ENCODE data around the gene DST. TPM values are rescaled to one million over a fixed set of nuclear protein-coding genes. Genes with fewer than 3 reads are reported as not detected.
"Not testable (repeated sequence)": the region's sequence is repeated elsewhere in the genome, so short reads cannot be mapped to it uniquely, and the experiment has no call there.

The DST gene
- total RNA-seq, 1 experiment from 2014 or later: 370 TPM

DNA sequence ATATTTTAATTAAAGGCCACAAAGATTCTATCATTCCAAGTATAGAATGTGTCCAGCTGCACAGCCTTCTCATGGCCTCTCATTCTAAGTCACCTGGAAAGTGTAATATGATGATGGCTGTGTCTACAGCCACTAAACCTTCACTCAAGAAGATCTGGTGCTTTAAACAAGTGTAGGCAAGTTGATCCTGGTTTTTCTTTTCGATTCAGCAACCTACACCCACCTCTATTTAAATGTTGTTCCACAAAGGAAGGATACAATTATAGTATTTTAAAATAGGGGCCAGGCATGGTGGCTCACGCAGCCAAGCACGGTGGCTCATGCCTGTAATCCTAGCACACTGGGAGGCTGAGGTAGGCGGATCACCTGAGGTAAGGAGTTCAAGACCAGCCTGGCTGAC, 25.5 kb upstream of the DST start:
- ChIA-PET CTCF (interaction anchor here (1.5 to 2.6 kb wide), 4 partner anchors 13 to 31 kb away, joined by 5 to 11 read pairs (median 10); partner anchors contain the start of gene DST), POLR2A (interaction anchor here (0.9 to 34.6 kb wide), 6 partner anchors 11 to 60 kb away, joined by 3 to 1548 read pairs (median 200); partner anchors contain the start of gene DST)
- BruUV-seq (replicated peaks): no TSS peak
- Mint-ChIP-seq H3K4me1 (ENCODE audit: insufficient read depth, unreplicated experiment) (peaks cover 36% of the 10 kb centered on the region), H3K36me3 (ENCODE audit: insufficient read depth, unreplicated experiment) (peaks cover 8% of the 10 kb centered on the region), H3K27me3 (ENCODE audit: insufficient read depth, unreplicated experiment) (no peaks in the 10 kb centered on the region), H3K9me3 (ENCODE audit: unreplicated experiment) (no peaks in the 10 kb centered on the region), H3K27ac (ENCODE audit: low read depth, unreplicated experiment) (peak overlapping the region; percentile 67), H3K4me3 (ENCODE audit: unreplicated experiment) (no peak overlapping the region)
- no peak for DNase-seq (ENCODE audit: unreplicated experiment)
- TF ChIP-seq, protein P1, sequence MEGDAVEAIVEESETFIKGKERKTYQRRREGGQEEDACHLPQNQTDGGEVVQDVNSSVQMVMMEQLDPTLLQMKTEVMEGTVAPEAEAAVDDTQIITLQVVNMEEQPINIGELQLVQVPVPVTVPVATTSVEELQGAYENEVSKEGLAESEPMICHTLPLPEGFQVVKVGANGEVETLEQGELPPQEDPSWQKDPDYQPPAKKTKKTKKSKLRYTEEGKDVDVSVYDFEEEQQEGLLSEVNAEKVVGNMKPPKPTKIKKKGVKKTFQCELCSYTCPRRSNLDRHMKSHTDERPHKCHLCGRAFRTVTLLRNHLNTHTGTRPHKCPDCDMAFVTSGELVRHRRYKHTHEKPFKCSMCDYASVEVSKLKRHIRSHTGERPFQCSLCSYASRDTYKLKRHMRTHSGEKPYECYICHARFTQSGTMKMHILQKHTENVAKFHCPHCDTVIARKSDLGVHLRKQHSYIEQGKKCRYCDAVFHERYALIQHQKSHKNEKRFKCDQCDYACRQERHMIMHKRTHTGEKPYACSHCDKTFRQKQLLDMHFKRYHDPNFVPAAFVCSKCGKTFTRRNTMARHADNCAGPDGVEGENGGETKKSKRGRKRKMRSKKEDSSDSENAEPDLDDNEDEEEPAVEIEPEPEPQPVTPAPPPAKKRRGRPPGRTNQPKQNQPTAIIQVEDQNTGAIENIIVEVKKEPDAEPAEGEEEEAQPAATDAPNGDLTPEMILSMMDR (IDR thresholded peaks at IDR 0.05; ENCODE audit: unreplicated experiment): no peak
- intact Hi-C loops (cut with micrococcal nuclease): no loop called here

DNA sequence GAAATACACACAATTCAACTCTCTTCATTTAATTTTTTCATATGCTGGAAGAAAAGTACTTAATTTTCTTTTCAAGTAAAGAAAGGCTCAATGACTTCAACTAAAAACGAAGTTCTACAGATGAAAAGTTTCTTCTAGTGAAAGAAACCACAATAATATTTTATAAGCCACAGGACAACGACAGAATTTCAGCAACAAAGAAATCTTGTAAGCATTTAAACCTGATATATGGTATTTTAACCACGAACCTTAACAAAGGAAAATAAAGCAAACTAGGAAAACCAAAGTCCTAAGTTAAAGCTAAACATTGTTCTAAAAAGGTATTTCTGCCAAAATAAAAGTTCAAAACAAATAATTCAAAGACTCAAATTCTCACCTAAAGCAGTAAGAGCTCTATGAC, 24.6 kb upstream of the DST start:
- intact Hi-C loops (cut with micrococcal nuclease): no loop called here
- no TSS peak for BruUV-seq (replicated peaks)
- H3K4me1 Mint-ChIP-seq (ENCODE audit: insufficient read depth, unreplicated experiment): peaks cover 41% of the 10 kb centered on the region
- H3K27ac Mint-ChIP-seq (ENCODE audit: low read depth, unreplicated experiment): peak overlapping the region; percentile 67
- peaks cover 8% of the 10 kb centered on the region for H3K36me3 Mint-ChIP-seq (ENCODE audit: insufficient read depth, unreplicated experiment)
- H3K27me3 Mint-ChIP-seq (ENCODE audit: insufficient read depth, unreplicated experiment): no peaks in the 10 kb centered on the region
- CTCF ChIA-PET: interaction anchor here (0.6 to 2.6 kb wide), 5 partner anchors 12 to 668 kb away, joined by 3 to 9 read pairs (median 5); no protein-coding TSS in a partner anchor
- H3K9me3 Mint-ChIP-seq (ENCODE audit: unreplicated experiment): no peaks in the 10 kb centered on the region
- H3K4me3 Mint-ChIP-seq (ENCODE audit: unreplicated experiment): no peak overlapping the region
- DNase-seq (ENCODE audit: unreplicated experiment): no peak
- POLR2A ChIA-PET: interaction anchor here (0.7 to 34.6 kb wide), 7 partner anchors 10 to 84 kb away, joined by 3 to 1548 read pairs (median 3); partner anchors contain the start of gene DST
- TF ChIP-seq, protein P1 (IDR thresholded peaks at IDR 0.05; ENCODE audit: unreplicated experiment): no peak

DNA sequence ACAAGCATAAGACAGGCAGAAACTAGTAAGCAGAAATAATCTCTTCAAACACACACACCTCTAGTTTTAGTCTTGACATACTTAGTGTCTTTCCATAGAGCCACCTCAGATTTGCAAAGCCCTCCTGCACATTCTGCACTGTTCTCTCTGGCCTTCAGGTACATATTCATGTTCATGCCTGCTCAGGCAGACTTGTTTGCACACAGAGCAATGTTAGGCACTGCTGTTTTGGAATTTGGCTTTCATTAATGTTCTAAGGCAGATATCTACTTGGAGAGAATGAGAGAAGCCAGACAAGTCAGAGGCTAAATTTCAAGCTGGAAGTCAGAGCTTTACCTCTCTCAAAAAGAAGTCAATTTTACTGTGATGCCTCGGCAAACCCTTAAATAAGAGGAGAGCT, 21.3 kb upstream of the DST start:
- TF ChIP-seq, protein P1 (IDR thresholded peaks at IDR 0.05; ENCODE audit: unreplicated experiment): no peak
- no peak overlapping the region for H3K4me3 Mint-ChIP-seq (ENCODE audit: unreplicated experiment)
- H3K9me3 Mint-ChIP-seq (ENCODE audit: unreplicated experiment): no peaks in the 10 kb centered on the region
- CTCF ChIA-PET: interaction anchor here (0.6 to 1.4 kb wide), 6 partner anchors 20 to 88 kb away, joined by 3 to 5 read pairs (median 4); partner anchors contain the start of gene DST
- H3K27ac Mint-ChIP-seq (ENCODE audit: low read depth, unreplicated experiment): peak overlapping the region; percentile 89
- no TSS peak for BruUV-seq (replicated peaks)
- intact Hi-C loops (cut with micrococcal nuclease): no loop called here
- no peaks in the 10 kb centered on the region for H3K27me3 Mint-ChIP-seq (ENCODE audit: insufficient read depth, unreplicated experiment)
- H3K4me1 Mint-ChIP-seq (ENCODE audit: insufficient read depth, unreplicated experiment): peaks cover 44% of the 10 kb centered on the region
- no peaks in the 10 kb centered on the region for H3K36me3 Mint-ChIP-seq (ENCODE audit: insufficient read depth, unreplicated experiment)
- POLR2A ChIA-PET: interaction anchor here (0.7 to 34.6 kb wide), 15 partner anchors 9 to 188 kb away, joined by 3 to 1548 read pairs (median 4); partner anchors contain the start of gene DST
- DNase-seq (ENCODE audit: unreplicated experiment): peak; percentile 42

DNA sequence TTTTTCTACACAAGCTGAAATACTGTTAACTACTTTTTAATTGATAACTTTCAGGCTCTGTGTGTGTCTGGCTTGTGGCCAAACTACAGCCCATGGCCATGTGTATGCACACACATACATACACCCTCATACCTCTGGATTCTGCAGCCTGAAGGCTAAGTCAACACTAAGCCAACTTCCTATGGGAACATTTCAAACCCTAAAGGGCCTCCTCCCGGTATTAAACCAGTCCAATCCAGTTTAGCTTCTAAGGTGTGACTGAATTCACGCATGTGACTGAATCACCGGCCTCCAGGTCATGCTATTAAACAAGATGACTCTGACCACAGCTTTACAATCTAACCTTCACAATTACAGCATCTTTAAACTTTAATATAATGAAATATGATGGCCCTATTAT, 20.7 kb upstream of the DST start:
- Mint-ChIP-seq H3K4me3 (ENCODE audit: unreplicated experiment) (no peak overlapping the region), H3K4me1 (ENCODE audit: insufficient read depth, unreplicated experiment) (peaks cover 48% of the 10 kb centered on the region), H3K36me3 (ENCODE audit: insufficient read depth, unreplicated experiment) (no peaks in the 10 kb centered on the region), H3K27ac (ENCODE audit: low read depth, unreplicated experiment) (peak overlapping the region; percentile 89), H3K27me3 (ENCODE audit: insufficient read depth, unreplicated experiment) (no peaks in the 10 kb centered on the region), H3K9me3 (ENCODE audit: unreplicated experiment) (no peaks in the 10 kb centered on the region)
- intact Hi-C loops (cut with micrococcal nuclease): no loop called here
- POLR2A ChIA-PET: interaction anchor here (0.7 to 34.6 kb wide), 14 partner anchors 10 to 188 kb away, joined by 3 to 1548 read pairs (median 4); partner anchors contain the start of gene DST
- CTCF ChIA-PET: interaction anchor here (0.7 to 2.6 kb wide), 5 partner anchors 19 to 70 kb away, joined by 3 to 8 read pairs (median 5); partner anchors contain the start of gene DST
- no TSS peak for BruUV-seq (replicated peaks)
- DNase-seq (ENCODE audit: unreplicated experiment): peak; percentile 90
- TF ChIP-seq, protein P1 (IDR thresholded peaks at IDR 0.05; ENCODE audit: unreplicated experiment): no peak

DNA sequence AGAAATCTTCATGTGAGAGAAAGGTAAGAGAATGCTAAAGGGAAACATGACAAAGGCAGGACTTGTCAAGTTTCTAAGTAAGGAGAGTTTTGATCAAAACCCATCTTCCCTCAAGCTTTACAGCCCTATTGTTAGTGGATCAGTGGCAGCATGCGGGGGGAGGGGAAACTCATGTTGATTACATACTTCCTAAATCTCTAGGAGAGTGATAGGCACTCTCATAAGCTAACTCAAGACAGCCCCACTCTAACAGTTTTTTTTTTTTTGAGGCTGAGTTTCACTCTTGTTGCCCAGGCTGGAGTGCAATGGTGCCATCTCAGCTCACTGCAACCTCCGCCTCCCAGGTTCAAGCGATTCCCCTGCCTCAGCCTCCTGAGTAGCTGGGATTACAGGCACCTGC, 18.6 kb upstream of the DST start:
- H3K27me3 Mint-ChIP-seq (ENCODE audit: insufficient read depth, unreplicated experiment); DNase-seq (ENCODE audit: unreplicated experiment); BruUV-seq (replicated peaks); H3K36me3 Mint-ChIP-seq (ENCODE audit: insufficient read depth, unreplicated experiment); H3K4me3 Mint-ChIP-seq (ENCODE audit: unreplicated experiment); H3K9me3 Mint-ChIP-seq (ENCODE audit: unreplicated experiment): not testable (repeated sequence)
- CTCF ChIA-PET: interaction anchor here (1.1 to 2.6 kb wide), 5 partner anchors 8 to 190 kb away, joined by 3 to 8 read pairs (median 5); partner anchors contain the start of gene DST
- intact Hi-C loops (cut with micrococcal nuclease): loop anchor here (2.0 kb wide), 1 partner anchor 19 kb away; the partner anchor contains the start of gene DST
- H3K27ac Mint-ChIP-seq (ENCODE audit: low read depth, unreplicated experiment): peak overlapping the region; percentile 95
- POLR2A ChIA-PET: interaction anchor here (0.7 to 34.6 kb wide), 9 partner anchors 9 to 180 kb away, joined by 3 to 1548 read pairs (median 8); partner anchors contain the start of gene DST
- H3K4me1 Mint-ChIP-seq (ENCODE audit: insufficient read depth, unreplicated experiment): peaks cover 49% of the 10 kb centered on the region

Measured in MCF 10A (cell line).